ENCODE results near the gene SCN4B. TPM values are rescaled to one million over a fixed set of nuclear protein-coding genes. Genes with fewer than 3 reads are reported as not detected.

Gene SCN4B
- total and polyA plus RNA-seq, 2 donors (not counting 1 experiment from before 2014, with no cell fraction given), result 1.5 to 10.4 TPM

GRCh38 chr11:118200497-118200896 lies 47.9 kb upstream of the SCN4B start:
- Histone ChIP-seq H3K36me3 (ENCODE audit: control insufficient read depth, insufficient read depth, low read length) (no peaks in the 10 kb centered on the region), H3K27ac (ENCODE audit: insufficient read depth, low read length) (no peak overlapping the region), H3K79me2 (ENCODE audit: control insufficient read depth, insufficient read depth, low read length) (no peaks in the 10 kb centered on the region), H3K9ac (ENCODE audit: insufficient read depth, low read length) (no peak overlapping the region), H3K9me3 (ENCODE audit: control insufficient read depth, insufficient read depth, low read depth, low read length) (no peaks in the 10 kb centered on the region), H3K4me3 (replicated peaks in 1 of 4; ENCODE audit: control extremely low read depth in 1 of 4, insufficient read depth in 1 of 4, low read depth in 3 of 4, low read length in 4 of 4) (no peak overlapping the region), H3K4me2 (ENCODE audit: extremely low read depth, insufficient read depth, low read length) (no peak overlapping the region), H3K4me1 (ENCODE audit: control insufficient read depth, extremely low read depth, insufficient read depth, low read length) (no peaks in the 10 kb centered on the region), H2AFZ (ENCODE audit: low read length) (no peak overlapping the region), H4K20me1 (ENCODE audit: control insufficient read depth, extremely low read depth, insufficient read depth, low read length) (no peaks in the 10 kb centered on the region), H3K27me3 (ENCODE audit: control insufficient read depth, insufficient read depth, low read length) (peaks cover 3% of the 10 kb centered on the region)
- DNase-seq (ENCODE audit: low read depth in 2 of 2), result no peak
- TF ChIP-seq EZH2 (IDR thresholded peaks at IDR 0.05; ENCODE audit: low read length, missing control alignments), result no peak
- TF ChIP-seq, protein P1, sequence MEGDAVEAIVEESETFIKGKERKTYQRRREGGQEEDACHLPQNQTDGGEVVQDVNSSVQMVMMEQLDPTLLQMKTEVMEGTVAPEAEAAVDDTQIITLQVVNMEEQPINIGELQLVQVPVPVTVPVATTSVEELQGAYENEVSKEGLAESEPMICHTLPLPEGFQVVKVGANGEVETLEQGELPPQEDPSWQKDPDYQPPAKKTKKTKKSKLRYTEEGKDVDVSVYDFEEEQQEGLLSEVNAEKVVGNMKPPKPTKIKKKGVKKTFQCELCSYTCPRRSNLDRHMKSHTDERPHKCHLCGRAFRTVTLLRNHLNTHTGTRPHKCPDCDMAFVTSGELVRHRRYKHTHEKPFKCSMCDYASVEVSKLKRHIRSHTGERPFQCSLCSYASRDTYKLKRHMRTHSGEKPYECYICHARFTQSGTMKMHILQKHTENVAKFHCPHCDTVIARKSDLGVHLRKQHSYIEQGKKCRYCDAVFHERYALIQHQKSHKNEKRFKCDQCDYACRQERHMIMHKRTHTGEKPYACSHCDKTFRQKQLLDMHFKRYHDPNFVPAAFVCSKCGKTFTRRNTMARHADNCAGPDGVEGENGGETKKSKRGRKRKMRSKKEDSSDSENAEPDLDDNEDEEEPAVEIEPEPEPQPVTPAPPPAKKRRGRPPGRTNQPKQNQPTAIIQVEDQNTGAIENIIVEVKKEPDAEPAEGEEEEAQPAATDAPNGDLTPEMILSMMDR (conservative IDR thresholded peaks at IDR 0.05 in 1 of 2, IDR thresholded peaks at IDR 0.05 in 1 of 2; ENCODE audit: low read depth in 1 of 2, low read length in 2 of 2), result no peak

DNA sequence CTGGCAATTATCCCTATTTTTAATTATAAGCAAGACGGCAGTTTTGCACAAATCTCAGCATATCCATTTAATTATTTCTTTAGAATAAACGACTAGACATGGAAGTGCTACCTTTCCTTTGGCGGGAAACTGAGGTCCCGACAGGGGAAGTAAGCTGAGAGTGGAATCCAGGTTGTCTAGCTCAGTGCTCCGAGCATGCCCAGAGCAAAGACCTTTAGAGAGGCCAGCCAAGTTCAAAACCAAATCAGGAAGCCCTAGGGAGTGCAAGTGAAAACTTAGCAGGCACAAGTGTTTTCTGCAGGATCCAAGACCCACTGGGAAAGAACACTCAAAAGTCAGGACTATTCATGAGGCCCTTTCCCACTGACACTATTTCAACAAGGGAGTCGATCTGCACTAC lies 46.5 kb upstream of the SCN4B start:
- H3K9me3 ChIP-seq (ENCODE audit: control insufficient read depth, insufficient read depth, low read depth, low read length), result no peaks in the 10 kb centered on the region
- H4K20me1 ChIP-seq (ENCODE audit: control insufficient read depth, extremely low read depth, insufficient read depth, low read length), result no peaks in the 10 kb centered on the region
- no peaks in the 10 kb centered on the region for H3K36me3 ChIP-seq (ENCODE audit: control insufficient read depth, insufficient read depth, low read length)
- TF ChIP-seq, protein P1 (conservative IDR thresholded peaks at IDR 0.05 in 1 of 2, IDR thresholded peaks at IDR 0.05 in 1 of 2; ENCODE audit: low read depth in 1 of 2, low read length in 2 of 2), result no peak
- TF ChIP-seq EZH2 (IDR thresholded peaks at IDR 0.05; ENCODE audit: low read length, missing control alignments), result no peak
- H3K27me3 ChIP-seq (ENCODE audit: control insufficient read depth, insufficient read depth, low read length), result peaks cover 3% of the 10 kb centered on the region
- H3K4me3 ChIP-seq (replicated peaks in 1 of 4; ENCODE audit: control extremely low read depth in 1 of 4, insufficient read depth in 1 of 4, low read depth in 3 of 4, low read length in 4 of 4), result no peak overlapping the region
- H3K4me1 ChIP-seq (ENCODE audit: control insufficient read depth, extremely low read depth, insufficient read depth, low read length), result no peaks in the 10 kb centered on the region
- H3K4me2 ChIP-seq (ENCODE audit: extremely low read depth, insufficient read depth, low read length), result no peak overlapping the region
- no peak for DNase-seq (ENCODE audit: low read depth in 2 of 2)
- no peak overlapping the region for H3K27ac ChIP-seq (ENCODE audit: insufficient read depth, low read length)
- H3K9ac ChIP-seq (ENCODE audit: insufficient read depth, low read length), result no peak overlapping the region
- no peak overlapping the region for H2AFZ ChIP-seq (ENCODE audit: low read length)
- no peaks in the 10 kb centered on the region for H3K79me2 ChIP-seq (ENCODE audit: control insufficient read depth, insufficient read depth, low read length)

DNA sequence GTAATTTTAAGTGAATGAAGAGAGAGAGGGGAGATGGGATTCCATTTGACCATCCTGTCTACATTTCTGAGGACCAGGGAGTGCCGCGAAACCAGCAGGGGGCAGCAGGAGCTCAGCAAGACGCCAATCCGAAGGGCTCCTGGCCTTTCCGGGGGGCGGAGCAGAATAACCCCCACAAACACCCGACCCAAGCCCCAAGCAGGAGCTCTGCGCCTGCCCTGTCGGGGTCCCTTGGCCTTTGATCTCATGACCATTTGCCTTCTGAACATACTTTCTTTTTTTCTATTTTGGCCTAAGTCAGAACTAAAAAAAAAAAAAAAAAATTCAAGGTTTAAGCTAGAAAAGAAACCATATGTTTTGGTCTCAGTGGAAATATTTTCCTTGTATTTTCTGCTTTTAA lies 45.7 kb upstream of the SCN4B start:
- Histone ChIP-seq H3K27me3 (ENCODE audit: control insufficient read depth, insufficient read depth, low read length) (peaks cover 3% of the 10 kb centered on the region), H3K4me1 (ENCODE audit: control insufficient read depth, extremely low read depth, insufficient read depth, low read length) (no peaks in the 10 kb centered on the region), H3K36me3 (ENCODE audit: control insufficient read depth, insufficient read depth, low read length) (no peaks in the 10 kb centered on the region), H2AFZ (ENCODE audit: low read length) (no peak overlapping the region), H4K20me1 (ENCODE audit: control insufficient read depth, extremely low read depth, insufficient read depth, low read length) (no peaks in the 10 kb centered on the region), H3K4me2 (ENCODE audit: extremely low read depth, insufficient read depth, low read length) (no peak overlapping the region), H3K4me3 (replicated peaks in 1 of 4; ENCODE audit: control extremely low read depth in 1 of 4, insufficient read depth in 1 of 4, low read depth in 3 of 4, low read length in 4 of 4) (peak overlapping the region in 2 of 4 experiments; percentile 17 to 20), H3K9me3 (ENCODE audit: control insufficient read depth, insufficient read depth, low read depth, low read length) (no peaks in the 10 kb centered on the region), H3K27ac (ENCODE audit: insufficient read depth, low read length) (no peak overlapping the region), H3K9ac (ENCODE audit: insufficient read depth, low read length) (no peak overlapping the region), H3K79me2 (ENCODE audit: control insufficient read depth, insufficient read depth, low read length) (no peaks in the 10 kb centered on the region)
- DNase-seq (ENCODE audit: low read depth in 2 of 2), result peak; percentile 50 to 63
- TF ChIP-seq, protein P1 (conservative IDR thresholded peaks at IDR 0.05 in 1 of 2, IDR thresholded peaks at IDR 0.05 in 1 of 2; ENCODE audit: low read depth in 1 of 2, low read length in 2 of 2), result peak; percentile 84 to 93
- no peak for TF ChIP-seq EZH2 (IDR thresholded peaks at IDR 0.05; ENCODE audit: low read length, missing control alignments)

Measured in fibroblast of lung (primary cell).